Mesenchymal stem cell (in vitro differentiated cells and primary cell): ENCODE results near the gene FBL. TPM values are rescaled to one million over a fixed set of nuclear protein-coding genes. Genes with fewer than 3 reads are reported as not detected.
A peak's percentile ranks its signal among the peaks of the same experiment; 100 is the strongest.

ENCODE experiments used
- DNase-seq: peaks from one replicate; pipeline ENCODE4 v3.0.0-alpha.2; 2013
- H2AFZ ChIP-seq: one replicate; pipeline ENCODE4 v1.6.1; 2013; ENCODE audit warnings: low read depth, mild to moderate bottlenecking, control low read depth, inconsistent platforms, low read length, moderate library complexity
- H2AK5ac ChIP-seq: 2 replicates; pipeline ENCODE4 v1.6.1; 2013; ENCODE audit warnings: low read length, moderate library complexity, mild to moderate bottlenecking, inconsistent platforms; ENCODE audit not compliant: severe bottlenecking
- H2BK120ac ChIP-seq: one replicate; pipeline ENCODE4 v1.6.1; 2013; ENCODE audit warnings: low read depth, mild to moderate bottlenecking, inconsistent platforms, low read length, moderate library complexity
- H2BK12ac ChIP-seq, 2 experiments: one replicate each; pipeline ENCODE4 v1.6.1; 2013; ENCODE audit warnings: inconsistent platforms in 2 of 2, low read length in 2 of 2, mild to moderate bottlenecking in 2 of 2, moderate library complexity in 2 of 2, control low read depth in 1 of 2
- H2BK15ac ChIP-seq: one replicate; pipeline ENCODE4 v1.6.1; 2013; ENCODE audit warnings: mild to moderate bottlenecking, low read depth, inconsistent platforms; ENCODE audit not compliant: poor library complexity, severe bottlenecking
- H2BK5ac ChIP-seq: 2 replicates; pipeline ENCODE4 v1.6.1; 2013; ENCODE audit warnings: low read depth, mild to moderate bottlenecking, low read length, control low read depth, inconsistent platforms; ENCODE audit not compliant: poor library complexity, severe bottlenecking
- H3K14ac ChIP-seq, 2 experiments: one replicate each; pipeline ENCODE4 v1.6.1; 2013; ENCODE audit warnings: inconsistent platforms in 2 of 2, low read length in 2 of 2, control low read depth in 1 of 2, mild to moderate bottlenecking in 1 of 2, moderate library complexity in 1 of 2
- H3K18ac ChIP-seq, 2 experiments: one replicate each; pipeline ENCODE4 v1.6.1; 2013; ENCODE audit warnings: inconsistent platforms in 2 of 2, low read length in 2 of 2, control low read depth in 1 of 2, low read depth in 1 of 2, mild to moderate bottlenecking in 1 of 2
- H3K23ac ChIP-seq, 2 experiments: one replicate each; pipeline ENCODE4 v1.6.1; 2013; ENCODE audit warnings: inconsistent platforms in 2 of 2, low read length in 2 of 2, mild to moderate bottlenecking in 2 of 2, moderate library complexity in 2 of 2, control low read depth in 1 of 2
- H3K27ac ChIP-seq: 2 replicates; pipeline ENCODE4 v1.5.1; 2013; ENCODE audit warnings: mild to moderate bottlenecking, moderate library complexity, low read length, control low read depth, inconsistent platforms; ENCODE audit not compliant: poor library complexity, severe bottlenecking
- H3K27me3 ChIP-seq, 2 experiments: 2 replicates each; pipeline versions ENCODE4 v1.6.1 to v1.7.0; 2013; ENCODE audit warnings: low read length in 2 of 2, mild to moderate bottlenecking in 2 of 2, moderate library complexity in 2 of 2, control low read depth in 1 of 2, inconsistent platforms in 1 of 2; ENCODE audit not compliant: control insufficient read depth in 1 of 2, insufficient read depth in 1 of 2
- H3K36me3 ChIP-seq, 2 experiments: 2 replicates each; pipeline versions ENCODE4 v1.6.1 to v1.7.0; 2013; ENCODE audit warnings: low read length in 2 of 2, control low read depth in 1 of 2, inconsistent platforms in 1 of 2, low read depth in 1 of 2, mild to moderate bottlenecking in 1 of 2; ENCODE audit not compliant: insufficient read depth in 2 of 2, control insufficient read depth in 1 of 2
- H3K4ac ChIP-seq, 2 experiments: one replicate each; pipeline ENCODE4 v1.6.1; 2013; ENCODE audit warnings: inconsistent platforms in 2 of 2, low read length in 2 of 2, mild to moderate bottlenecking in 2 of 2, moderate library complexity in 2 of 2, control low read depth in 1 of 2, low read depth in 1 of 2
- H3K4me1 ChIP-seq: 2 replicates; pipeline ENCODE4 v1.6.1; 2013; ENCODE audit warnings: low read depth, low read length, control low read depth; ENCODE audit not compliant: control insufficient read depth, insufficient read depth
- H3K4me2 ChIP-seq: 2 replicates; pipeline ENCODE4 v1.6.1; 2013; ENCODE audit warnings: low read length, mild to moderate bottlenecking, inconsistent platforms; ENCODE audit not compliant: poor library complexity, severe bottlenecking
- H3K4me3 ChIP-seq, 2 experiments: 2 replicates each; pipeline versions ENCODE4 v1.5.1 to v1.7.0; 2013; ENCODE audit warnings: low read length in 2 of 2, mild to moderate bottlenecking in 2 of 2, control low read depth in 1 of 2, low read depth in 1 of 2; ENCODE audit not compliant: insufficient read depth in 1 of 2
- H3K79me1 ChIP-seq: replicated peaks from 2 replicates; pipeline ENCODE4 v1.6.1; 2013; ENCODE audit warnings: mild to moderate bottlenecking, control low read depth, low read length, inconsistent platforms; ENCODE audit not compliant: poor library complexity, severe bottlenecking
- H3K9ac ChIP-seq: 2 replicates; pipeline ENCODE4 v1.7.0; 2013; ENCODE audit warnings: mild to moderate bottlenecking, low read length, moderate library complexity
- H3K9me3 ChIP-seq: 2 replicates; pipeline ENCODE4 v1.7.0; 2013; ENCODE audit warnings: mild to moderate bottlenecking, low read length; ENCODE audit not compliant: control insufficient read depth
- H4K8ac ChIP-seq: one replicate; pipeline ENCODE4 v1.6.1; 2013; ENCODE audit warnings: inconsistent platforms, mild to moderate bottlenecking, low read length, moderate library complexity
- H4K91ac ChIP-seq: one replicate; pipeline ENCODE4 v1.6.1; 2013; ENCODE audit warnings: mild to moderate bottlenecking, low read length, inconsistent platforms
- whole genome bisulfite sequencing: methylation state at CpG from one replicate; pipeline ENCODE4 v1.1.7; 2013; ENCODE audit warnings: mixed read lengths; 5-methylcytosine and 5-hydroxymethylcytosine counted together
- small RNA-seq: library from polyadenylated mRNA; stranded (forward); fragments of <200 nt; extraction: miRNeasy Mini kit (QIAGEN cat#:217004); gene quantifications from one replicate; pipeline ENCODE3, GENCODE V24; 2013; ENCODE audit warnings: low read depth

FBL gene

GRCh38 chr19:39795001-39795400 is 51.2 kb downstream of the FBL start:
- Histone ChIP-seq H3K4ac (no peak overlapping the region), H3K27me3 (peaks cover 13 to 27% of the 10 kb centered on the region in 2 experiments), H3K23ac (no peak overlapping the region), H3K79me1 (no peaks in the 10 kb centered on the region), H3K4me3 (no peak overlapping the region), H2BK12ac (no peak overlapping the region), H4K91ac (no peak overlapping the region), H3K9me3 (no peaks in the 10 kb centered on the region), H3K4me2 (no peak overlapping the region), H2AK5ac (no peak overlapping the region), H2AFZ (no peak overlapping the region), H2BK15ac (no peak overlapping the region), H3K4me1 (no peaks in the 10 kb centered on the region), H3K14ac (no peak overlapping the region), H3K36me3 (no peaks in the 10 kb centered on the region), H3K27ac (no peak overlapping the region), H2BK5ac (no peak overlapping the region), H3K18ac (no peak overlapping the region), H4K8ac (no peak overlapping the region), H3K9ac (no peak overlapping the region), H2BK120ac (no peak overlapping the region)
- DNase-seq = no peak
- 70% methylated on average over 4 of the region's 5 CpGs for WGBS

- no peak overlapping the region for H2AK5ac ChIP-seq
- H4K91ac ChIP-seq = no peak overlapping the region
- peak overlapping the region; percentile 21 for H2AFZ ChIP-seq
- no peaks in the 10 kb centered on the region for H3K79me1 ChIP-seq
- H3K18ac ChIP-seq = no peak overlapping the region
- H3K27ac ChIP-seq = no peak overlapping the region
- H3K23ac ChIP-seq = no peak overlapping the region
- no peaks in the 10 kb centered on the region for H3K36me3 ChIP-seq
- H3K4me1 ChIP-seq = no peaks in the 10 kb centered on the region
- H2BK5ac ChIP-seq = no peak overlapping the region
- H2BK120ac ChIP-seq = no peak overlapping the region
- no peak overlapping the region for H4K8ac ChIP-seq
- H2BK15ac ChIP-seq = no peak overlapping the region
- peaks cover 9% of the 10 kb centered on the region for H3K9me3 ChIP-seq
- WGBS = 1% methylated on average over 16 of the region's 17 CpGs
- no peak overlapping the region for H3K14ac ChIP-seq
- H2BK12ac ChIP-seq = no peak overlapping the region
- H3K4me3 ChIP-seq = peak overlapping the region; percentile 42 to 84
- H3K27me3 ChIP-seq = peaks cover 13 to 27% of the 10 kb centered on the region in 2 experiments
- H3K9ac ChIP-seq = no peak overlapping the region
- DNase-seq = peak; percentile 86
- no peak overlapping the region for H3K4ac ChIP-seq
- H3K4me2 ChIP-seq = peak overlapping the region; percentile 59
Measured at GRCh38 chr19:39792999-39793546, 53.1 kb downstream of the FBL start.

GRCh38 chr19:39788244-39788643 is 57.9 kb downstream of the FBL start:
- no peak overlapping the region for H3K23ac ChIP-seq
- H3K4me1 ChIP-seq = no peaks in the 10 kb centered on the region
- no peak overlapping the region for H2AFZ ChIP-seq
- H3K79me1 ChIP-seq = no peaks in the 10 kb centered on the region
- H3K9me3 ChIP-seq = peaks cover 20% of the 10 kb centered on the region
- H3K4me2 ChIP-seq = no peak overlapping the region
- H2BK5ac ChIP-seq = no peak overlapping the region
- no peak overlapping the region for H2BK12ac ChIP-seq
- H3K4ac ChIP-seq = no peak overlapping the region
- no peak overlapping the region for H2AK5ac ChIP-seq
- no peak overlapping the region for H2BK15ac ChIP-seq
- no peak overlapping the region for H3K27ac ChIP-seq
- no peak overlapping the region for H3K4me3 ChIP-seq
- H3K27me3 ChIP-seq = peaks cover 0 to 20% of the 10 kb centered on the region in 2 experiments
- H3K18ac ChIP-seq = no peak overlapping the region
- no peak overlapping the region for H2BK120ac ChIP-seq
- H4K91ac ChIP-seq = no peak overlapping the region
- no peak overlapping the region for H3K9ac ChIP-seq
- H4K8ac ChIP-seq = no peak overlapping the region
- no peak for DNase-seq
- no peaks in the 10 kb centered on the region for H3K36me3 ChIP-seq
- H3K14ac ChIP-seq = no peak overlapping the region

Small RNA genes within 50 kb of the gene (small RNA-seq; reads per million reads assigned to genes)
- not detected for gene MIR6719
